ENCODE data around the gene JPH2.
"Not testable (repeated sequence)": the region's sequence is repeated elsewhere in the genome, so short reads cannot be mapped to it uniquely, and the experiment has no call there.

JPH2 gene

DNA sequence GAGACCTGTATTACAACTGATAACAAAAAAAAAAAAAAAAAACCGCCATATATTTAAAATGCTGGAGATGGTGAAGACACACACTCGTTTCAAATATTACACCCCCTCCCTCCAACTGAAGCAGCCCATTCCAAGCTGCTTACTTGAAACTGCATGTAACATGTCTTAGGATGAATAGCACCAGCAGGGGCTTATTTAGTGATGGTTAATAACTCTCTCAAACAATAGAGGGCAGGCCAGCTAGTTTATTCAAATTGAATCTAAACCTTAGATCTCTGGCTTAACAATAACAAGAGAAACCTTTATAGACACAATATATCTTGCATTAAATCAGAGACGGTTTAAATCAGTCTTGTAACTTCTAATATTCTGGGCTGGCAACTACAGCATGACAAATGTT lies 9.3 kb upstream of the JPH2 start:
- DNase-seq, result no peak
- Mint-ChIP-seq H3K36me3 (ENCODE audit: low read depth) (peaks cover 36% of the 10 kb centered on the region), H3K27ac (no peak overlapping the region), H3K4me3 (no peak overlapping the region), H3K27me3 (ENCODE audit: low read depth, poor library complexity) (no peaks in the 10 kb centered on the region), H3K9me3 (no peaks in the 10 kb centered on the region), H3K4me1 (no peaks in the 10 kb centered on the region)
- TF ChIP-seq, protein P1, sequence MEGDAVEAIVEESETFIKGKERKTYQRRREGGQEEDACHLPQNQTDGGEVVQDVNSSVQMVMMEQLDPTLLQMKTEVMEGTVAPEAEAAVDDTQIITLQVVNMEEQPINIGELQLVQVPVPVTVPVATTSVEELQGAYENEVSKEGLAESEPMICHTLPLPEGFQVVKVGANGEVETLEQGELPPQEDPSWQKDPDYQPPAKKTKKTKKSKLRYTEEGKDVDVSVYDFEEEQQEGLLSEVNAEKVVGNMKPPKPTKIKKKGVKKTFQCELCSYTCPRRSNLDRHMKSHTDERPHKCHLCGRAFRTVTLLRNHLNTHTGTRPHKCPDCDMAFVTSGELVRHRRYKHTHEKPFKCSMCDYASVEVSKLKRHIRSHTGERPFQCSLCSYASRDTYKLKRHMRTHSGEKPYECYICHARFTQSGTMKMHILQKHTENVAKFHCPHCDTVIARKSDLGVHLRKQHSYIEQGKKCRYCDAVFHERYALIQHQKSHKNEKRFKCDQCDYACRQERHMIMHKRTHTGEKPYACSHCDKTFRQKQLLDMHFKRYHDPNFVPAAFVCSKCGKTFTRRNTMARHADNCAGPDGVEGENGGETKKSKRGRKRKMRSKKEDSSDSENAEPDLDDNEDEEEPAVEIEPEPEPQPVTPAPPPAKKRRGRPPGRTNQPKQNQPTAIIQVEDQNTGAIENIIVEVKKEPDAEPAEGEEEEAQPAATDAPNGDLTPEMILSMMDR (IDR thresholded peaks at IDR 0.05), result no peak

DNA sequence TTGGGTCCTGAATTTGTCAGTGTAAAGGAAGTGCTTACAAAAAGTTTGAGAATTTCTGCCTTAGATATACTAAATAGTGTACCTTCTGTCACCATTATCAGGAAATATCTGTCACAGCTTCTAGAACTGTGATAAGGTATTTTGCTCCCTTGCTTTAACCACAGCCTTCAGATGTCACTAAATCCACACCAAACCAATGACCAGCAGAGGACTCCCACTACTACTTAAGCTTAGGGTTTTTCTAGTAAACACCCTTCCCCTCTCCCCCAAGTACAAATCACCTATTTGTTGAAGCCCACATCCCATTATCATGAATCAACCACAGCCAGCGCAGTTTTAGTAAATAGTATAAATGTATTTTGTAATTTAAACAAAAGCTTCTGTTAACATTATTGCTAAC lies 8.6 kb upstream of the JPH2 start:
- Mint-ChIP-seq H3K9me3 (no peaks in the 10 kb centered on the region), H3K4me1 (peaks cover 3% of the 10 kb centered on the region), H3K36me3 (ENCODE audit: low read depth) (peaks cover 29% of the 10 kb centered on the region), H3K4me3 (no peak overlapping the region), H3K27me3 (ENCODE audit: low read depth, poor library complexity) (no peaks in the 10 kb centered on the region), H3K27ac (no peak overlapping the region)
- DNase-seq, result no peak
- TF ChIP-seq, protein P1 (IDR thresholded peaks at IDR 0.05), result no peak

DNA sequence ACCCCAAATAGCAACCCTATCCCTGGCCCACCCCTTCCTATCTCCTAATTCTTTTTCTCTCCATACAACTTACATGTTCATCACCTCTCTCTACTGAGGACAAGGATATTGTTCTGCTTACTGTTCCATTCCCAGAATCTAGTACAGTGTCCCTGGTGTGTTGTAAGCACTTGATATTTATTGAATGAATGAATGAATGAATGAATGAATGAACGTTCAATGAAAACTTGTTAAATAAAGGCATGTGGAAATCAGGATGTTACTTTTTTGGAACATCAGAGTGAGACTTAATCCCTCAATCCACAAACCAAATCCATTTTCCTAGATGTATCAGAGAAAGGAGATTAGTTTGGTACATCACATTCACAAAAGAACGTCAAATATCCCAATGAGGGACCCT lies 6.8 kb upstream of the JPH2 start:
- no peak for DNase-seq
- Mint-ChIP-seq H3K4me3 (no peak overlapping the region), H3K27ac (no peak overlapping the region), H3K9me3 (no peaks in the 10 kb centered on the region), H3K4me1 (peaks cover 7% of the 10 kb centered on the region), H3K36me3 (ENCODE audit: low read depth) (peaks cover 13% of the 10 kb centered on the region), H3K27me3 (ENCODE audit: low read depth, poor library complexity) (no peaks in the 10 kb centered on the region)
- TF ChIP-seq, protein P1 (IDR thresholded peaks at IDR 0.05), result no peak

DNA sequence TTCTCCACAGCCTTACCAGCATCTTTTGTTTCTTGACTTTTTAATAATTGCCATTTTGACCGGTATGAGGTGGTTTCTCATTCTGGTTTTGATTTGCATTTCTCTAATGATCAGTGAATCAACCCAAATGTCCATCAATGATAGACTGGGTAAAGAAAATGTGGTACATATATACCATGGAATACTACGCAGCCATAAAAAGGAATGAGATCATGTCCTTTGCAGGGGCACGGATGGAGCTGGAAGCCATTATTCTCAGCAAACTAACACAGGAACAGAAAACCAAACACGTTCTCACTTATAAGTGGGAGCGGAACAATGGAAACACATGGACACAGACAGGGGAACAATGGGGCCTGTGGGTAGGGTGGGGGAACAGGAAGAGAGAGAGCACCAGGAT lies 4.7 kb upstream of the JPH2 start:
- H3K27me3 Mint-ChIP-seq (ENCODE audit: low read depth, poor library complexity); H3K4me3 Mint-ChIP-seq; DNase-seq; H3K36me3 Mint-ChIP-seq (ENCODE audit: low read depth); H3K27ac Mint-ChIP-seq; H3K9me3 Mint-ChIP-seq: not testable (repeated sequence)
- peaks cover 28% of the 10 kb centered on the region for H3K4me1 Mint-ChIP-seq

DNA sequence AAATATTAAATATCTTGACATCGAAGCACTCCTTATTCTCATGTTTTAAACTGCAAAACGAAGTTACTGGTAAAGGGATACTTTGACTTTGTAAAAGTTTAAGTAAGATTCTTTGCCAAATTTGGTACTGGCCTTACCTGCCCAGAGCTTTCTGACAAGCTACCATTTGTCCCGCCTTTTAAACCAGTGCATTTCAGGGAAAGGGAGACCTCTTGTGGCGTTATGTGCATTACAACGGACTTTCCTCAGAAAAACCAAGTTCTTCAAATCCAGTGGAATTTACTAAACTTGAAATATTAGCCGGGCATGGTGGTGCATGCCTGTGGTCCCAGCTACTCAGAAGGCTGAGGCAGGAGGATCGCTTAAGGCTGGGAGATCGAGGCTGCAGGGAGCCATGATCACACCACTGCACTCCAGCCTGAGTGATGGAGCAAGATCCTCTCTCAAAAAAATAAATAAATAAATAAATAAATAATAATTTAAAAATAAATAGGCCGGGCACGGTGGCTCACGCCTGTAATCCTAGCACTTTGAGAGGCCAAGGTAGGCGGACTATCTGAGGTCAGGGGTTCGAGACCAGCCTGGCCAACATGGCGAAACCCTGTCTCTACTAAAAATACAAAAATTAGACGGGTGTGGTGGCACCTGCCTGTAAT lies 3.3 kb upstream of the JPH2 start:
- not testable (repeated sequence) for H3K9me3 Mint-ChIP-seq; H3K36me3 Mint-ChIP-seq (ENCODE audit: low read depth); H3K27ac Mint-ChIP-seq; H3K27me3 Mint-ChIP-seq (ENCODE audit: low read depth, poor library complexity); H3K4me3 Mint-ChIP-seq
- TF ChIP-seq, protein P1 (IDR thresholded peaks at IDR 0.05), result peak; percentile 76
- DNase-seq, result peak; percentile 66
- peaks cover 33% of the 10 kb centered on the region for H3K4me1 Mint-ChIP-seq

DNA sequence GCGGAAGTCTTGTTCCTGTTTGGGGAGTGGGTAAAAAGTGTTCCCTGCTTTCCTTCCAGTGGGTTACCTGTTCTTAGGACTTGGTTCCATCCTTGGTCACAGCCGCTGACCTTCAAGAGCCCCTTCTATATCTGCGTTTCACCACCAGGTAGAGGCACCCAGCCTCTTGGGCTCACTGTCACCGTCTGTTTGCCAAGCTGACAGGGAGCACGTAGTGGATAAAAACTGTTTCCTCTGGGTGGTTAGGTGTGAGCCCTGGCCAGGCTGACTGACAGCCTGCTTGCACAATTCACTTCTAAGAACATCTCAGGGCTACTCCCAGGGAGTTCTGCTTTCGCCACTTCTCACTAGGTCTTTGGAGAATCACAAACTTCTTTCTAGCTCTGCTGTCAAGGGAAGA lies 1.8 kb upstream of the JPH2 start:
- Mint-ChIP-seq H3K36me3 (ENCODE audit: low read depth) (no peaks in the 10 kb centered on the region), H3K27me3 (ENCODE audit: low read depth, poor library complexity) (peaks cover 8% of the 10 kb centered on the region), H3K27ac (peak overlapping the region; percentile 9), H3K9me3 (no peaks in the 10 kb centered on the region), H3K4me3 (no peak overlapping the region), H3K4me1 (peaks cover 43% of the 10 kb centered on the region)
- DNase-seq, result no peak
- TF ChIP-seq, protein P1 (IDR thresholded peaks at IDR 0.05), result no peak

Data from nephron progenitor cell (in vitro differentiated cells).